ENCODE measurements around the gene EARS2.

The EARS2 gene

GRCh38 chr16:23509782-23510163 lies 47.4 kb downstream of the EARS2 start:
- H3K4me1 ChIP-seq (ENCODE audit: insufficient read depth, insufficient read length) = peaks cover 10% of the 10 kb centered on the region
- no peak for TF ChIP-seq SUZ12 (IDR thresholded peaks at IDR 0.05; ENCODE audit: extremely low read depth, insufficient read depth, insufficient read length)
- TF ChIP-seq ZNF274 (IDR thresholded peaks at IDR 0.05; ENCODE audit: low read depth, low read length) = no peak
- TF ChIP-seq YY1 (IDR thresholded peaks at IDR 0.05; ENCODE audit: insufficient read depth, insufficient read length) = no peak
- DNase-seq (ENCODE audit: low read depth, low spot score) = no peak

GRCh38 chr16:23509441-23509754 lies 47.8 kb downstream of the EARS2 start:
- peaks cover 13% of the 10 kb centered on the region for H3K4me1 ChIP-seq (ENCODE audit: insufficient read depth, insufficient read length)
- no peak for TF ChIP-seq SUZ12 (IDR thresholded peaks at IDR 0.05; ENCODE audit: extremely low read depth, insufficient read depth, insufficient read length)
- no peak for TF ChIP-seq YY1 (IDR thresholded peaks at IDR 0.05; ENCODE audit: insufficient read depth, insufficient read length)
- TF ChIP-seq ZNF274 (IDR thresholded peaks at IDR 0.05; ENCODE audit: low read depth, low read length) = no peak
- H3K9ac ChIP-seq (ENCODE audit: insufficient read length, low read depth) = peak overlapping the region; percentile 95
- H3K36me3 ChIP-seq (ENCODE audit: insufficient read depth, insufficient read length, low read length) = peaks cover 31% of the 10 kb centered on the region
- no peaks in the 10 kb centered on the region for H3K9me3 ChIP-seq (ENCODE audit: insufficient read depth, low read length)
- no peaks in the 10 kb centered on the region for H3K27me3 ChIP-seq (ENCODE audit: insufficient read depth, insufficient read length)
- no peak for DNase-seq (ENCODE audit: low read depth, low spot score)
- peak overlapping the region; percentile 78 for H3K4me3 ChIP-seq (ENCODE audit: insufficient read length, low read depth)

More at GRCh38 chr16:23509782-23510163, 47.4 kb downstream of the EARS2 start:
- H3K4me3 ChIP-seq (ENCODE audit: insufficient read length, low read depth) = peak overlapping the region; percentile 78
- H3K9me3 ChIP-seq (ENCODE audit: insufficient read depth, low read length) = no peaks in the 10 kb centered on the region
- H3K27me3 ChIP-seq (ENCODE audit: insufficient read depth, insufficient read length) = no peaks in the 10 kb centered on the region
- peak overlapping the region; percentile 95 for H3K9ac ChIP-seq (ENCODE audit: insufficient read length, low read depth)
- peaks cover 35% of the 10 kb centered on the region for H3K36me3 ChIP-seq (ENCODE audit: insufficient read depth, insufficient read length, low read length)

GRCh38 chr16:23508589-23509440 lies 48.3 kb downstream of the EARS2 start:
- Histone ChIP-seq H3K4me3 (ENCODE audit: insufficient read length, low read depth) (peak overlapping the region; percentile 78), H3K4me1 (ENCODE audit: insufficient read depth, insufficient read length) (peaks cover 16% of the 10 kb centered on the region), H3K27me3 (ENCODE audit: insufficient read depth, insufficient read length) (no peaks in the 10 kb centered on the region), H3K9ac (ENCODE audit: insufficient read length, low read depth) (peak overlapping the region; percentile 95), H3K36me3 (ENCODE audit: insufficient read depth, insufficient read length, low read length) (peaks cover 29% of the 10 kb centered on the region), H3K9me3 (ENCODE audit: insufficient read depth, low read length) (no peaks in the 10 kb centered on the region)
- peak; percentile 27 for DNase-seq (ENCODE audit: low read depth, low spot score)
- no peak for TF ChIP-seq SUZ12 (IDR thresholded peaks at IDR 0.05; ENCODE audit: extremely low read depth, insufficient read depth, insufficient read length)

DNA sequence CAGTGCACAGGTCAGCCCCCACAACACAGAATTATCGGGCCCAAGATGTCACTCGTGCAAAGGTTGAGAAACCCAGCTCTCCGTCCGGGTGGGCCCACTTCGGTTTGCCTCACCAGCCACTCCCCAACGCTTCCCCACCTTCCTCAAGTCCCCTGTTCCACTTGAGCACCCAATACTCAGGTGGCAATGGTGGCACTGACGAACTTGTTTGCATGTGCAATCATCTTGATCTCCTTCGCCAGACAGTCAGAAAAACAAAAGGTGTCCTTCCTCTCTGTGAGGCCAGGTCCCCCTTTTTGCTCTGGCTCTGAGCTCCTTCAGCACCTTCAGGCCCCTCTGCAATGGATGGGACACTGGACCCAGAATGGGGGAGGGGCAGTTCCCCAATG lies 50.5 kb downstream of the EARS2 start:
- H3K36me3 ChIP-seq (ENCODE audit: insufficient read depth, insufficient read length, low read length) = peaks cover 36% of the 10 kb centered on the region
- no peaks in the 10 kb centered on the region for H3K9me3 ChIP-seq (ENCODE audit: insufficient read depth, low read length)
- no peaks in the 10 kb centered on the region for H3K27me3 ChIP-seq (ENCODE audit: insufficient read depth, insufficient read length)
- no peak for DNase-seq (ENCODE audit: low read depth, low spot score)
- no peak for TF ChIP-seq YY1 (IDR thresholded peaks at IDR 0.05; ENCODE audit: insufficient read depth, insufficient read length)
- TF ChIP-seq ZNF274 (IDR thresholded peaks at IDR 0.05; ENCODE audit: low read depth, low read length) = no peak
- TF ChIP-seq SUZ12 (IDR thresholded peaks at IDR 0.05; ENCODE audit: extremely low read depth, insufficient read depth, insufficient read length) = no peak
- H3K9ac ChIP-seq (ENCODE audit: insufficient read length, low read depth) = no peak overlapping the region
- peaks cover 16% of the 10 kb centered on the region for H3K4me1 ChIP-seq (ENCODE audit: insufficient read depth, insufficient read length)
- no peak overlapping the region for H3K4me3 ChIP-seq (ENCODE audit: insufficient read length, low read depth)

GRCh38 chr16:23505671-23506605 lies 51.2 kb downstream of the EARS2 start:
- TF ChIP-seq ZNF274 (IDR thresholded peaks at IDR 0.05; ENCODE audit: low read depth, low read length) (no peak), YY1 (IDR thresholded peaks at IDR 0.05; ENCODE audit: insufficient read depth, insufficient read length) (no peak), SUZ12 (IDR thresholded peaks at IDR 0.05; ENCODE audit: extremely low read depth, insufficient read depth, insufficient read length) (no peak)
- H3K4me1 ChIP-seq (ENCODE audit: insufficient read depth, insufficient read length) = peaks cover 16% of the 10 kb centered on the region
- no peaks in the 10 kb centered on the region for H3K27me3 ChIP-seq (ENCODE audit: insufficient read depth, insufficient read length)
- no peaks in the 10 kb centered on the region for H3K9me3 ChIP-seq (ENCODE audit: insufficient read depth, low read length)
- no peak overlapping the region for H3K9ac ChIP-seq (ENCODE audit: insufficient read length, low read depth)
- no peak overlapping the region for H3K4me3 ChIP-seq (ENCODE audit: insufficient read length, low read depth)
- peaks cover 41% of the 10 kb centered on the region for H3K36me3 ChIP-seq (ENCODE audit: insufficient read depth, insufficient read length, low read length)
- DNase-seq (ENCODE audit: low read depth, low spot score) = no peak

- no peaks in the 10 kb centered on the region for H3K9me3 ChIP-seq (ENCODE audit: insufficient read depth, low read length)
- no peak overlapping the region for H3K4me3 ChIP-seq (ENCODE audit: insufficient read length, low read depth)
- no peak overlapping the region for H3K9ac ChIP-seq (ENCODE audit: insufficient read length, low read depth)
Observed at GRCh38 chr16:23505180-23505665, 51.9 kb downstream of the EARS2 start.

More at GRCh38 chr16:23505180-23505665, 51.9 kb downstream of the EARS2 start:
- Histone ChIP-seq H3K27me3 (ENCODE audit: insufficient read depth, insufficient read length) (no peaks in the 10 kb centered on the region), H3K36me3 (ENCODE audit: insufficient read depth, insufficient read length, low read length) (peaks cover 47% of the 10 kb centered on the region), H3K4me1 (ENCODE audit: insufficient read depth, insufficient read length) (peaks cover 16% of the 10 kb centered on the region)
- no peak for TF ChIP-seq ZNF274 (IDR thresholded peaks at IDR 0.05; ENCODE audit: low read depth, low read length)
- no peak for TF ChIP-seq SUZ12 (IDR thresholded peaks at IDR 0.05; ENCODE audit: extremely low read depth, insufficient read depth, insufficient read length)
- TF ChIP-seq YY1 (IDR thresholded peaks at IDR 0.05; ENCODE audit: insufficient read depth, insufficient read length) = no peak
- no peak for DNase-seq (ENCODE audit: low read depth, low spot score)
